Heart right ventricle (tissue), 16 donors: ENCODE data around the gene CHST6. TPM values are rescaled to one million over a fixed set of nuclear protein-coding genes. Genes with fewer than 3 reads are reported as not detected.

ENCODE experiments used
- ATAC-seq, 8 donors: fragments of 200-7000 bp; cut with Tn5 transposase; one replicate each; pipeline ENCODE4 v1.9.1; 2020; ENCODE audit warnings: mild to moderate bottlenecking in 8 of 8, moderate library complexity in 8 of 8, moderate number of reproducible peaks in 1 of 8
- DNase-seq, 2 donors: peaks; one replicate each; pipeline ENCODE4 v3.0.0-alpha.2; 2020
- H3K27ac ChIP-seq, 10 donors: fragments of 200-600 bp; sonication (generic) in 2 of 10; one replicate each; pipeline versions ENCODE4 v1.5.0 to v1.8.0; 2020 to 2022; ENCODE audit warnings: mild to moderate bottlenecking in 3 of 10
- H3K27me3 ChIP-seq, 7 donors: fragments of 200-600 bp; one replicate each; pipeline ENCODE4 v1.8.0; 2021 to 2022; ENCODE audit warnings: mild to moderate bottlenecking in 2 of 7
- H3K36me3 ChIP-seq, 9 donors: fragments of 200-600 bp; sonication (generic) in 1 of 9; one replicate each; pipeline versions ENCODE4 v1.5.0 to v1.8.0; 2020 to 2022; ENCODE audit warnings: mild to moderate bottlenecking in 2 of 9
- H3K4me1 ChIP-seq, 9 donors: fragments of 200-600 bp; sonication (generic) in 1 of 9; one replicate each; pipeline versions ENCODE4 v1.5.0 to v1.8.0; 2020 to 2022; ENCODE audit warnings: mild to moderate bottlenecking in 4 of 9
- H3K4me3 ChIP-seq, 10 donors: fragments of 200-600 bp; sonication (generic) in 2 of 10; one replicate each; pipeline versions ENCODE4 v1.5.0 to v1.8.0; 2020 to 2022; ENCODE audit warnings: mild to moderate bottlenecking in 7 of 10, moderate library complexity in 2 of 10
- H3K9me3 ChIP-seq, 11 donors: fragments of 200-600 bp in 10 of 11; sonication (generic) in 2 of 11; one replicate each; pipeline versions ENCODE4 v1.5.0 to v1.8.0; 2013 to 2022; ENCODE audit warnings: mild to moderate bottlenecking in 2 of 11, control low read depth in 1 of 11, moderate library complexity in 1 of 11
- WGBS, 2 donors: extraction: QIAGEN DNeasy Blood & Tissue Kit; methylation state at CpG; one replicate each; pipeline ENCODE4 v1.1.7; 2013; ENCODE audit warnings: inconsistent platforms in 1 of 2; 5-methylcytosine and 5-hydroxymethylcytosine counted together
- intact Hi-C, 10 donors: fragments of 100-400 bp; cut with DNase I; formaldehyde crosslinking; loops; one replicate each; pipeline versions ENCODE4 v1.11.1 to v1.14.2; 2022
- polyA plus RNA-seq, 2 donors: library from polyadenylated mRNA; stranded (reverse); fragments of 200-250 nt; gene quantifications; one replicate each; pipeline ENCODE4 v1.2.3, GENCODE V29; 2013
- total RNA-seq, 10 donors: library from RNA; stranded (reverse); fragmentation: NEBNext Ultra II Directional in 3 of 10; extraction: Animal tissue kit (Norgen Biotek cat#: 25700) in 3 of 10; gene quantifications; one replicate each; pipeline versions ENCODE4 v1.2.1 to v1.2.4, GENCODE V29; 2021 to 2023
- TF ChIP-seq, protein P1 (sequence below), 9 donors: fragments of 200-600 bp; sonication (generic) in 2 of 9; IDR thresholded peaks; one replicate each; pipeline versions ENCODE4 v1.5.0 to v1.8.0; 2021 to 2022; ENCODE audit warnings: antibody characterized with exemption in 9 of 9, mild to moderate bottlenecking in 5 of 9, moderate library complexity in 1 of 9
- donor health status: Arrhythmogenic right ventricular cardiomyopathy.
- donor health status: ischemic (EF 13 %, LVEDD 7.1; RV severe dilation, severe dysfunction).
- donor health status: healthy with polysubstance abuse.
- donor health status: DM: no; HTN: yes; CAD: no.
- donor health status: DM: no; HTN: no; CAD: no.
- donor health status: ischemic (EF 25% LVEDD 6.9; RV normal size, moderate dysfunction).
- donor health status: ischemic (EF 25% LVEDD 5.7; RV mildly dilated, moderate dysfunction).
- donor health status: healthy.
- donor health status: DM: yes; HTN: yes; CAD: no.
- donor health status: Ischemic cardiomyopathy.
- donor health status: ischemic (EF 35%, LVEDD 5.7; RV mildly dilated, moderate dysfunction).
- donor health status: nonischemic (EF 11% LVEDD 7.7; RV severe dilation, severe dysfunction).
- donor health status: DM: yes; HTN: yes; CAD: no.
- donor health status: PGD.
- donor health status: ischemic (EF 29% LVEDD 5.4; RV normal size, mild dysfunction).
- donor health status: nonischemic (EF 23%, LVEDD 6.1; RV moderate dilation, normal function).

The CHST6 gene
- total and polyA plus RNA-seq, 12 donors: 0.22 to 2.0 (median 0.86) TPM

GRCh38 chr16:75485230-75486013 lies 9.8 kb downstream of the CHST6 start:
- intact Hi-C loops: no loop called here

DNA sequence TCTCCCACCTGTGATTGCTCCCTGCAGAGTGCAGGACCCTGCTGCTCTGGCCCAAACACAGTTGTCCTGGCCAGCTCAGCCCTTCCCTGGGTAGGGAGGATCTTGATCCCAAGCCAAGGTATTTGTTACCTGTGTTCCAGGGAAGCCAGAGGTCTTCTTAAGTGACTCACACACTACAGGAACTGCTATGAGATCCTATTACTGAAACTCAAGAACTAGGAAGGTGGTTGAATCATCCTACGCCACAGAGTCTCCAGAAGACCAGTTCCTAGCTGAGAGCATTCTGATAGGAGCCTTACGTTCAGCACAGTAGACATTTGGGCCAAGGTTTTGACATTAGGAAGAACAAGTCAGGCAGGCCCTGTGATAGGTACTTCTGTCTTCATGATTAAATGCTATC lies 12.0 kb downstream of the CHST6 start:
- ATAC-seq (no peak), DNase-seq (no peak)

More at GRCh38 chr16:75485230-75486013, 9.8 kb downstream of the CHST6 start:
- TF ChIP-seq, protein P1, sequence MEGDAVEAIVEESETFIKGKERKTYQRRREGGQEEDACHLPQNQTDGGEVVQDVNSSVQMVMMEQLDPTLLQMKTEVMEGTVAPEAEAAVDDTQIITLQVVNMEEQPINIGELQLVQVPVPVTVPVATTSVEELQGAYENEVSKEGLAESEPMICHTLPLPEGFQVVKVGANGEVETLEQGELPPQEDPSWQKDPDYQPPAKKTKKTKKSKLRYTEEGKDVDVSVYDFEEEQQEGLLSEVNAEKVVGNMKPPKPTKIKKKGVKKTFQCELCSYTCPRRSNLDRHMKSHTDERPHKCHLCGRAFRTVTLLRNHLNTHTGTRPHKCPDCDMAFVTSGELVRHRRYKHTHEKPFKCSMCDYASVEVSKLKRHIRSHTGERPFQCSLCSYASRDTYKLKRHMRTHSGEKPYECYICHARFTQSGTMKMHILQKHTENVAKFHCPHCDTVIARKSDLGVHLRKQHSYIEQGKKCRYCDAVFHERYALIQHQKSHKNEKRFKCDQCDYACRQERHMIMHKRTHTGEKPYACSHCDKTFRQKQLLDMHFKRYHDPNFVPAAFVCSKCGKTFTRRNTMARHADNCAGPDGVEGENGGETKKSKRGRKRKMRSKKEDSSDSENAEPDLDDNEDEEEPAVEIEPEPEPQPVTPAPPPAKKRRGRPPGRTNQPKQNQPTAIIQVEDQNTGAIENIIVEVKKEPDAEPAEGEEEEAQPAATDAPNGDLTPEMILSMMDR (IDR thresholded peaks at IDR 0.05): no peak
- Histone ChIP-seq H3K4me3 (no peak overlapping the region), H3K27ac (no peak overlapping the region), H3K9me3 (no peaks in the 10 kb centered on the region), H3K4me1 (no peaks in the 10 kb centered on the region), H3K36me3 (no peaks in the 10 kb centered on the region), H3K27me3 (no peaks in the 10 kb centered on the region)
- no peak for DNase-seq
- 85 to 92% methylated on average over 7 of the region's 7 CpGs for WGBS, 2 donors
- no peak for ATAC-seq

DNA sequence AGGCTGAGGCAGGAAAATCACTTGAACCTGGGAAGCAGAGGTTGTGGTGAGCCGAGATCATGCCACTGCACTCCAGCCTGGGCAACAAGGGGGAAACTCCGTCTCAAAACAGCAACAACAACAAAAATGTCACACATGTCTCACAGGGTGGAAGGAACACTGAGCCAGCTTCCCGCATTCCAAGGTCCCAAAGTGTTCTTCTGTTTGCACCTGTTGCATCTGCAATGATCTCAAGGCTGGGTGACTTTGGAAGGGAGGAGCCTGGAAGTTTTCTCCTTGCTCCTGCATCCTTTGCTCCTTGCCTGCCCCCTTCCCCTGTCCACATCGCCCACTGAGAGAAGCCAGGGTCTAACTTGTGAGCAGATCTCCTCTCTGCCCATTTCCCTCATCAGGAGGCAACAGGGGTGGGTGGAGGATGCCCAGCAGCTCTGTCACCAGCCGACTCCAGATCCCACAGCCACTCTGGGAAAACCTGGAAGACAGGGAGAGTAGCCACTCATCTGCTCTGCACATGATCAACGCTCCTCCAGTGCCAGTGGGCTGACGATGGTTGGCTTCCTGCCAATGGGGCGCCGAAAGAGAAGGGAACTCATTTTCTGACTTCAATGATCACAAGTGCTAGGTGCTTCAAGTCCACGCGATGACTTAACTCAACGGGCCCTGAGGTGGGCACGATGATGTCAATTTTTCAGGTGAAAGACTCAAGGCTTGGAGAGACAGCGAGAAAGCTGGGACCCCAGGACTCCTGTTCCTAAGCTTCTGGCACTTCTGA lies 12.6 kb downstream of the CHST6 start:
- no peaks in the 10 kb centered on the region for H3K27me3 ChIP-seq
- no peak overlapping the region for H3K4me3 ChIP-seq
- TF ChIP-seq, protein P1 (IDR thresholded peaks at IDR 0.05): no peak
- H3K9me3 ChIP-seq: no peaks in the 10 kb centered on the region
- H3K27ac ChIP-seq: no peak overlapping the region
- DNase-seq (no peak), ATAC-seq (no peak)
- H3K36me3 ChIP-seq: no peaks in the 10 kb centered on the region
- intact Hi-C loops: no loop called here
- H3K4me1 ChIP-seq: no peaks in the 10 kb centered on the region
- WGBS, 2 donors: 79 to 81% methylated on average over 14 of the region's 14 CpGs

More for the DNA sequence above, 12.0 kb downstream of the CHST6 start:
- Histone ChIP-seq H3K36me3 (no peaks in the 10 kb centered on the region), H3K4me1 (no peaks in the 10 kb centered on the region), H3K9me3 (no peaks in the 10 kb centered on the region), H3K27me3 (no peaks in the 10 kb centered on the region), H3K4me3 (no peak overlapping the region), H3K27ac (no peak overlapping the region)
- TF ChIP-seq, protein P1 (IDR thresholded peaks at IDR 0.05): no peak
- 88 to 89% methylated on average over 2 of the region's 2 CpGs for WGBS, 2 donors
- intact Hi-C loops: no loop called here

GRCh38 chr16:75481475-75481874 lies 13.8 kb downstream of the CHST6 start:
- 83 to 86% methylated on average over 7 of the region's 7 CpGs for WGBS, 2 donors
- Histone ChIP-seq H3K9me3 (no peaks in the 10 kb centered on the region), H3K4me3 (no peak overlapping the region), H3K27ac (no peak overlapping the region), H3K27me3 (no peaks in the 10 kb centered on the region), H3K4me1 (no peaks in the 10 kb centered on the region), H3K36me3 (no peaks in the 10 kb centered on the region)
- DNase-seq: no peak
- ATAC-seq: no peak
- TF ChIP-seq, protein P1 (IDR thresholded peaks at IDR 0.05): no peak
- intact Hi-C loops: no loop called here
